Measurements from ENCODE around the gene WNT16. TPM values are rescaled to one million over a fixed set of nuclear protein-coding genes. Genes with fewer than 3 reads are reported as not detected.

The WNT16 gene
- total RNA-seq, 1 experiment from 2014 or later = 0.39 TPM

DNA sequence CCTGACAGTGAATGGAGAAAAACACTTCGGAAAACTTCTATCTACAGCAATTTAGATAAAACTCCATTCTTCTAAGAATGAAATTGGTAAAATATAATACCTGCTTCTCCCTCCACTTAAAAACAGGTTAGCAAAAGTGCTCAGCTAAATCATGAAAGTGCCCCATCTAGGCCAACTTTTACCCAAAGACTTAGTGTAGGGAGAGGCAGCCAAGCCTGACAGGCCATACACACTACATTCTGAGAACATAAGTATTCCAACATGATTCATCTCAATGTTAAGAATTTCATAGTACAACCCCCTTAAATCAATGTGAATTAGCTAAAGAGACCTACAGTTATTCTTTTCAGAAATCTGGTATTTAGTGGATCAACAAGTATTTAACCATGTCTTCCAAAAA is 60.1 kb downstream of the WNT16 start:
- Histone ChIP-seq H3K36me3 (ENCODE audit: control insufficient read depth, insufficient read depth, low read length) (no peaks in the 10 kb centered on the region; the same call in 1 of the 2 replicates), H3K27ac (ENCODE audit: low read length) (no peak overlapping the region), H3K4me1 (ENCODE audit: control insufficient read depth, insufficient read depth, low read length) (peaks cover 8% of the 10 kb centered on the region; the same call in 1 of the 2 replicates), H3K9me3 (ENCODE audit: control insufficient read depth, insufficient read depth, low read depth, low read length) (no peaks in the 10 kb centered on the region), H3K27me3 (ENCODE audit: control insufficient read depth, insufficient read depth, low read length) (no peaks in the 10 kb centered on the region), H3K4me3 (ENCODE audit: low read depth in 2 of 2, low read length in 2 of 2) (no peak overlapping the region)
- intact Hi-C loops (cut with micrococcal nuclease; ENCODE audit: unreplicated experiment) = no loop called here
- in situ Hi-C loops (cut with HindIII; ENCODE audit: low pct_unique_long_range_greater_than_20kb, low sequenced_read_pairs) = no loop called here
- TF ChIP-seq, protein P1, sequence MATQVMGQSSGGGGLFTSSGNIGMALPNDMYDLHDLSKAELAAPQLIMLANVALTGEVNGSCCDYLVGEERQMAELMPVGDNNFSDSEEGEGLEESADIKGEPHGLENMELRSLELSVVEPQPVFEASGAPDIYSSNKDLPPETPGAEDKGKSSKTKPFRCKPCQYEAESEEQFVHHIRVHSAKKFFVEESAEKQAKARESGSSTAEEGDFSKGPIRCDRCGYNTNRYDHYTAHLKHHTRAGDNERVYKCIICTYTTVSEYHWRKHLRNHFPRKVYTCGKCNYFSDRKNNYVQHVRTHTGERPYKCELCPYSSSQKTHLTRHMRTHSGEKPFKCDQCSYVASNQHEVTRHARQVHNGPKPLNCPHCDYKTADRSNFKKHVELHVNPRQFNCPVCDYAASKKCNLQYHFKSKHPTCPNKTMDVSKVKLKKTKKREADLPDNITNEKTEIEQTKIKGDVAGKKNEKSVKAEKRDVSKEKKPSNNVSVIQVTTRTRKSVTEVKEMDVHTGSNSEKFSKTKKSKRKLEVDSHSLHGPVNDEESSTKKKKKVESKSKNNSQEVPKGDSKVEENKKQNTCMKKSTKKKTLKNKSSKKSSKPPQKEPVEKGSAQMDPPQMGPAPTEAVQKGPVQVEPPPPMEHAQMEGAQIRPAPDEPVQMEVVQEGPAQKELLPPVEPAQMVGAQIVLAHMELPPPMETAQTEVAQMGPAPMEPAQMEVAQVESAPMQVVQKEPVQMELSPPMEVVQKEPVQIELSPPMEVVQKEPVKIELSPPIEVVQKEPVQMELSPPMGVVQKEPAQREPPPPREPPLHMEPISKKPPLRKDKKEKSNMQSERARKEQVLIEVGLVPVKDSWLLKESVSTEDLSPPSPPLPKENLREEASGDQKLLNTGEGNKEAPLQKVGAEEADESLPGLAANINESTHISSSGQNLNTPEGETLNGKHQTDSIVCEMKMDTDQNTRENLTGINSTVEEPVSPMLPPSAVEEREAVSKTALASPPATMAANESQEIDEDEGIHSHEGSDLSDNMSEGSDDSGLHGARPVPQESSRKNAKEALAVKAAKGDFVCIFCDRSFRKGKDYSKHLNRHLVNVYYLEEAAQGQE (IDR thresholded peaks at IDR 0.05; ENCODE audit: insufficient read depth in 1 of 2, low read depth in 2 of 2, low read length in 1 of 2) = no peak
- TF ChIP-seq SIN3A (IDR thresholded peaks at IDR 0.05; ENCODE audit: borderline replicate concordance, insufficient read depth, low read depth, low read length) = no peak
- TF ChIP-seq, protein P2, sequence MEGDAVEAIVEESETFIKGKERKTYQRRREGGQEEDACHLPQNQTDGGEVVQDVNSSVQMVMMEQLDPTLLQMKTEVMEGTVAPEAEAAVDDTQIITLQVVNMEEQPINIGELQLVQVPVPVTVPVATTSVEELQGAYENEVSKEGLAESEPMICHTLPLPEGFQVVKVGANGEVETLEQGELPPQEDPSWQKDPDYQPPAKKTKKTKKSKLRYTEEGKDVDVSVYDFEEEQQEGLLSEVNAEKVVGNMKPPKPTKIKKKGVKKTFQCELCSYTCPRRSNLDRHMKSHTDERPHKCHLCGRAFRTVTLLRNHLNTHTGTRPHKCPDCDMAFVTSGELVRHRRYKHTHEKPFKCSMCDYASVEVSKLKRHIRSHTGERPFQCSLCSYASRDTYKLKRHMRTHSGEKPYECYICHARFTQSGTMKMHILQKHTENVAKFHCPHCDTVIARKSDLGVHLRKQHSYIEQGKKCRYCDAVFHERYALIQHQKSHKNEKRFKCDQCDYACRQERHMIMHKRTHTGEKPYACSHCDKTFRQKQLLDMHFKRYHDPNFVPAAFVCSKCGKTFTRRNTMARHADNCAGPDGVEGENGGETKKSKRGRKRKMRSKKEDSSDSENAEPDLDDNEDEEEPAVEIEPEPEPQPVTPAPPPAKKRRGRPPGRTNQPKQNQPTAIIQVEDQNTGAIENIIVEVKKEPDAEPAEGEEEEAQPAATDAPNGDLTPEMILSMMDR (IDR thresholded peaks at IDR 0.05) = no peak
- BruUV-seq (replicated peaks) = no TSS peak
- no peak for DNase-seq (ENCODE audit: low read depth, low spot score)
- ChIA-PET CTCF (no interaction called here), POLR2A (interaction anchor here (1.0 kb wide), 1 partner anchor 10 kb away, joined by 4 read pairs; no protein-coding TSS in a partner anchor)
- ATAC-seq = no peak

DNA sequence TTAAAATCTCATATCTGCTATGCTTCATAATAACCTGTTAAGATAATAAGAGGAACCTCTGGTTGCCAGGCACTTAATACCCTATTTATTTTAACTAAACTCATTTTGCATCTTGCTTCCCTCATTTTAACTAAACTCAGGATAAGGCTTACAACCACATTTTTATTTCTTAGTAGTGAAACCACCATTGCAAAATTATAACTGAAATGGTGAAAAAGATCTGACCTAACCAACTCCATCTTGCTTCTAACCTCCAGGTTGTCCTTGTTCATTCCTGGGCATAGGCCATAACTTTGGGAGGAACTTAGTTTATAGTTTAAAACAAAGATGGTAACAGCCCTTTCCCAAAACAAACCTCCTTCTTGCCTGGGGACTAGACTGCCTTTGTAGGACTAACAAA is 61.3 kb downstream of the WNT16 start:
- TF ChIP-seq SIN3A (IDR thresholded peaks at IDR 0.05; ENCODE audit: borderline replicate concordance, insufficient read depth, low read depth, low read length) = no peak
- TF ChIP-seq, protein P2 (IDR thresholded peaks at IDR 0.05) = no peak
- no peak for TF ChIP-seq TCF7L2 (IDR thresholded peaks at IDR 0.05; ENCODE audit: low read depth, low read length)
- TF ChIP-seq, protein P1 (IDR thresholded peaks at IDR 0.05; ENCODE audit: insufficient read depth in 1 of 2, low read depth in 2 of 2, low read length in 1 of 2) = no peak
- TF ChIP-seq POLR2AphosphoS5 (IDR thresholded peaks at IDR 0.05; ENCODE audit: low read depth, low read length) = no peak
- H3K27me3 ChIP-seq (ENCODE audit: control insufficient read depth, insufficient read depth, low read length) = no peaks in the 10 kb centered on the region
- ATAC-seq (no peak), DNase-seq (ENCODE audit: low read depth, low spot score) (no peak)
- intact Hi-C loops (cut with micrococcal nuclease; ENCODE audit: unreplicated experiment) (no loop called here), in situ Hi-C loops (cut with HindIII; ENCODE audit: low pct_unique_long_range_greater_than_20kb, low sequenced_read_pairs) (no loop called here)
- no peaks in the 10 kb centered on the region for H3K9me3 ChIP-seq (ENCODE audit: control insufficient read depth, insufficient read depth, low read depth, low read length)
- no TSS peak for BruUV-seq (replicated peaks)
- peaks cover 2% of the 10 kb centered on the region; the same call in 1 of the 2 replicates for H3K36me3 ChIP-seq (ENCODE audit: control insufficient read depth, insufficient read depth, low read length)
- no peak overlapping the region for H3K27ac ChIP-seq (ENCODE audit: low read length)
- ChIA-PET CTCF (no interaction called here), POLR2A (interaction anchor here (1.0 kb wide), 1 partner anchor 11 kb away, joined by 4 read pairs; no protein-coding TSS in a partner anchor)
- H3K4me3 ChIP-seq (ENCODE audit: low read depth in 2 of 2, low read length in 2 of 2) = no peak overlapping the region
- peaks cover 15% of the 10 kb centered on the region for H3K4me1 ChIP-seq (ENCODE audit: control insufficient read depth, insufficient read depth, low read length)
